Suprapubic skin (tissue), 3 donors: Measurements from ENCODE around the gene TMEM222.

Experiments
- EP300 ChIP-seq: sonication (generic); formaldehyde crosslinking; IDR thresholded peaks from one replicate; pipeline ENCODE4 v1.6.1; 2017; ENCODE audit warnings: antibody characterized with exemption
- TF ChIP-seq, protein P1 (sequence below), 2 donors: fragments of 200-600 bp in 1 of 2; fragments of 450-650 bp in 1 of 2; sonication (generic) in 1 of 2; IDR thresholded peaks; one replicate each; pipeline ENCODE4 v1.5.1; 2016 to 2019; ENCODE audit warnings: antibody characterized with exemption in 2 of 2, mild to moderate bottlenecking in 1 of 2, moderate library complexity in 1 of 2

- TF ChIP-seq, protein P1, sequence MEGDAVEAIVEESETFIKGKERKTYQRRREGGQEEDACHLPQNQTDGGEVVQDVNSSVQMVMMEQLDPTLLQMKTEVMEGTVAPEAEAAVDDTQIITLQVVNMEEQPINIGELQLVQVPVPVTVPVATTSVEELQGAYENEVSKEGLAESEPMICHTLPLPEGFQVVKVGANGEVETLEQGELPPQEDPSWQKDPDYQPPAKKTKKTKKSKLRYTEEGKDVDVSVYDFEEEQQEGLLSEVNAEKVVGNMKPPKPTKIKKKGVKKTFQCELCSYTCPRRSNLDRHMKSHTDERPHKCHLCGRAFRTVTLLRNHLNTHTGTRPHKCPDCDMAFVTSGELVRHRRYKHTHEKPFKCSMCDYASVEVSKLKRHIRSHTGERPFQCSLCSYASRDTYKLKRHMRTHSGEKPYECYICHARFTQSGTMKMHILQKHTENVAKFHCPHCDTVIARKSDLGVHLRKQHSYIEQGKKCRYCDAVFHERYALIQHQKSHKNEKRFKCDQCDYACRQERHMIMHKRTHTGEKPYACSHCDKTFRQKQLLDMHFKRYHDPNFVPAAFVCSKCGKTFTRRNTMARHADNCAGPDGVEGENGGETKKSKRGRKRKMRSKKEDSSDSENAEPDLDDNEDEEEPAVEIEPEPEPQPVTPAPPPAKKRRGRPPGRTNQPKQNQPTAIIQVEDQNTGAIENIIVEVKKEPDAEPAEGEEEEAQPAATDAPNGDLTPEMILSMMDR (IDR thresholded peaks at IDR 0.05) = no peak
- no peak for TF ChIP-seq EP300
Measured at GRCh38 chr1:27342391-27342777, 20.4 kb downstream of the TMEM222 start.
